ENCODE measurements around the gene STAM2. TPM values are rescaled to one million over a fixed set of nuclear protein-coding genes. Genes with fewer than 3 reads are reported as not detected.

Gene STAM2
- total and polyA plus RNA-seq, 2 donors (not counting 3 experiments of a cell fraction or from before 2014, with no cell fraction given) = 10.1 to 27.5 TPM

GRCh38 chr2:152166633-152167032, 8.9 kb downstream of the STAM2 start:
- H3K9me1 ChIP-seq (replicated peaks; ENCODE audit: control insufficient read depth, extremely low read depth, insufficient read depth, low read length) = no peaks in the 10 kb centered on the region
- CTCF ChIA-PET = interaction anchor here (1.5 to 2.2 kb wide), 3 partner anchors 12 to 130 kb away, joined by 4 to 9 read pairs (median 5); no protein-coding TSS in a partner anchor
- H4K20me1 ChIP-seq (replicated peaks; ENCODE audit: control insufficient read depth, extremely low read depth, insufficient read depth, low read length) = no peaks in the 10 kb centered on the region
- no peak for TF ChIP-seq GATA2 (IDR thresholded peaks at IDR 0.05; ENCODE audit: insufficient read depth, insufficient read length, low read depth, low read length)
- TF ChIP-seq MYC (IDR thresholded peaks at IDR 0.05; ENCODE audit: low read depth, low read length) = no peak
- TF ChIP-seq FOS (IDR thresholded peaks at IDR 0.05; ENCODE audit: borderline replicate concordance, insufficient read depth, low read length) = peak; percentile 4
- FAIRE-seq = no peak
- H2AFZ ChIP-seq (ENCODE audit: low read depth, low read length) = no peak overlapping the region
- no peaks in the 10 kb centered on the region for H3K36me3 ChIP-seq (ENCODE audit: control insufficient read depth in 2 of 2, extremely low read depth in 1 of 2, insufficient read depth in 2 of 2, low read length in 2 of 2)
- DNase-seq (ENCODE audit: low read depth, low spot score) = peak; percentile 61
- peak overlapping the region; percentile 48 for H3K4me2 ChIP-seq (ENCODE audit: insufficient read depth, low read length)
- intact Hi-C loops (cut with micrococcal nuclease) = no loop called here
- H3K27me3 ChIP-seq (ENCODE audit: control insufficient read depth in 2 of 2, insufficient read depth in 2 of 2, low read length in 2 of 2) = no peaks in the 10 kb centered on the region
- POLR2A ChIA-PET = no interaction called here
- H3K9me3 ChIP-seq (replicated peaks; ENCODE audit: control insufficient read depth, insufficient read depth, low read length) = no peaks in the 10 kb centered on the region
- no TSS peak for BruUV-seq (replicated peaks)
- peaks cover 54% of the 10 kb centered on the region for H3K79me2 ChIP-seq (ENCODE audit: control insufficient read depth, insufficient read depth, low read length)
- H3K4me3 ChIP-seq (replicated peaks in 1 of 3; ENCODE audit: insufficient read depth in 1 of 3, low read depth in 1 of 3, low read length in 3 of 3) = no peak overlapping the region
- no peak overlapping the region for H3K9ac ChIP-seq (replicated peaks; ENCODE audit: extremely low read depth, insufficient read depth, low read length)
- H3K4me1 ChIP-seq (ENCODE audit: control insufficient read depth, extremely low read depth, insufficient read depth, low read length) = peaks cover 8% of the 10 kb centered on the region
- dilution Hi-C loops (cut with MboI; ENCODE audit: extremely low pct_ligation_motif_present, low sequenced_read_pairs) = no loop called here
- H3K27ac ChIP-seq (ENCODE audit: insufficient read depth, low read depth, low read length) = no peak overlapping the region

GRCh38 chr2:152165780-152166179, 9.8 kb downstream of the STAM2 start:
- Histone ChIP-seq H3K4me3 (replicated peaks in 1 of 3; ENCODE audit: insufficient read depth in 1 of 3, low read depth in 1 of 3, low read length in 3 of 3) (no peak overlapping the region), H3K27me3 (ENCODE audit: control insufficient read depth in 2 of 2, insufficient read depth in 2 of 2, low read length in 2 of 2) (no peaks in the 10 kb centered on the region), H3K27ac (ENCODE audit: insufficient read depth, low read depth, low read length) (no peak overlapping the region), H3K4me1 (ENCODE audit: control insufficient read depth, extremely low read depth, insufficient read depth, low read length) (peaks cover 7% of the 10 kb centered on the region), H3K36me3 (ENCODE audit: control insufficient read depth in 2 of 2, extremely low read depth in 1 of 2, insufficient read depth in 2 of 2, low read length in 2 of 2) (no peaks in the 10 kb centered on the region), H3K9me1 (replicated peaks; ENCODE audit: control insufficient read depth, extremely low read depth, insufficient read depth, low read length) (no peaks in the 10 kb centered on the region), H3K9me3 (replicated peaks; ENCODE audit: control insufficient read depth, insufficient read depth, low read length) (no peaks in the 10 kb centered on the region), H4K20me1 (replicated peaks; ENCODE audit: control insufficient read depth, extremely low read depth, insufficient read depth, low read length) (no peaks in the 10 kb centered on the region), H3K9ac (replicated peaks; ENCODE audit: extremely low read depth, insufficient read depth, low read length) (no peak overlapping the region), H3K79me2 (ENCODE audit: control insufficient read depth, insufficient read depth, low read length) (peaks cover 52% of the 10 kb centered on the region), H2AFZ (ENCODE audit: low read depth, low read length) (no peak overlapping the region), H3K4me2 (ENCODE audit: insufficient read depth, low read length) (no peak overlapping the region)
- DNase-seq (ENCODE audit: low read depth, low spot score) (no peak), FAIRE-seq (no peak)
- dilution Hi-C loops (cut with MboI; ENCODE audit: extremely low pct_ligation_motif_present, low sequenced_read_pairs) (no loop called here), intact Hi-C loops (cut with micrococcal nuclease) (no loop called here)
- ChIA-PET CTCF (interaction anchor here (1.5 kb wide), 1 partner anchor 129 kb away, joined by 4 read pairs; no protein-coding TSS in a partner anchor), POLR2A (no interaction called here)
- no peak for TF ChIP-seq JUN (IDR thresholded peaks at IDR 0.05; ENCODE audit: borderline replicate concordance, insufficient read depth, insufficient read length, low read depth)
- BruUV-seq (replicated peaks) = no TSS peak

All from endothelial cell of umbilical vein (primary cell).